ENCODE measurements around the gene BTBD9. TPM values are rescaled to one million over a fixed set of nuclear protein-coding genes. Genes with fewer than 3 reads are reported as not detected.

The BTBD9 gene
- total and polyA plus RNA-seq, 11 donors = 6.3 to 23.3 (median 19.4) TPM

DNA sequence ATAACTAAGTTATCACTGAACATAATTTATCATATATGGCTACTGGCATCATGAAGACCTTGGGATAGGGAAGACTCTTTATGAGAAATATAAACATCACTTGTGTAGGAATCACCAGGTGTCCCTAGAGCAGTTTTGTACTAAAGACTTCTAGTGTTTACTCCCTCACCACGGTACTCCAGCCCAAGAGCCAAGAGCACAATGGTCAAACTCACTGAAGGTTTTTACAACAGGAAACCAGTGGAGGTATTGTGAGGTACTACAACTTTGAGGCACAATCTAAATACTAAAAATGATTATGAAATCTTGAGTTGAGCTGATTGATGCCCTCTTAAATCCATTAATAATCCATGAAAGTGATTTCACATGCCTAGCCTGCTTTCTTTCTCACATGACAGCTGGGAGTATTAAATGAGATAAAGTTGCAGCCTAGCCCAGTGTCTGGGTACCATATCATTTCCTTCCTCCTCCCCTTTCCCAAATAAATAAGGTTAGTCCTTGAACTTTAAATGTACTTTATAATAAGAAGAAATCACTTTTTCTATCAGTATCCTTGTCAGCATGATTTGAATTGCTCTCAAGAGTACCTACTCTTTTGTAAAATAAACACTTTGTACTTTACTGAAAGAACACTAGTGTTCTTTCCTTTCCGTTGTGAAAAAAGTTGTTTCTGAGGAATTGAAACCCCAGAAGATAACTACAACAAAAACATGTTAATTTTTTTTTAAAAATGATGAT lies 36.7 kb upstream of the BTBD9 start:
- H3K4me3 ChIP-seq = no peak overlapping the region
- H3K27me3 ChIP-seq = no peaks in the 10 kb centered on the region
- peaks cover 0 to 6% (median 0%) of the 10 kb centered on the region in 12 donors for H3K4me1 ChIP-seq
- no peak for TF ChIP-seq POLR2A (IDR thresholded peaks at IDR 0.05)
- TF ChIP-seq, protein P1, sequence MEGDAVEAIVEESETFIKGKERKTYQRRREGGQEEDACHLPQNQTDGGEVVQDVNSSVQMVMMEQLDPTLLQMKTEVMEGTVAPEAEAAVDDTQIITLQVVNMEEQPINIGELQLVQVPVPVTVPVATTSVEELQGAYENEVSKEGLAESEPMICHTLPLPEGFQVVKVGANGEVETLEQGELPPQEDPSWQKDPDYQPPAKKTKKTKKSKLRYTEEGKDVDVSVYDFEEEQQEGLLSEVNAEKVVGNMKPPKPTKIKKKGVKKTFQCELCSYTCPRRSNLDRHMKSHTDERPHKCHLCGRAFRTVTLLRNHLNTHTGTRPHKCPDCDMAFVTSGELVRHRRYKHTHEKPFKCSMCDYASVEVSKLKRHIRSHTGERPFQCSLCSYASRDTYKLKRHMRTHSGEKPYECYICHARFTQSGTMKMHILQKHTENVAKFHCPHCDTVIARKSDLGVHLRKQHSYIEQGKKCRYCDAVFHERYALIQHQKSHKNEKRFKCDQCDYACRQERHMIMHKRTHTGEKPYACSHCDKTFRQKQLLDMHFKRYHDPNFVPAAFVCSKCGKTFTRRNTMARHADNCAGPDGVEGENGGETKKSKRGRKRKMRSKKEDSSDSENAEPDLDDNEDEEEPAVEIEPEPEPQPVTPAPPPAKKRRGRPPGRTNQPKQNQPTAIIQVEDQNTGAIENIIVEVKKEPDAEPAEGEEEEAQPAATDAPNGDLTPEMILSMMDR (IDR thresholded peaks at IDR 0.05) = no peak
- no peak overlapping the region for H3K27ac ChIP-seq
- 77 to 82% (median 80%) methylated on average over 2 of the region's 2 CpGs for WGBS, 4 donors
- intact Hi-C loops (cut with DNase I) = loop anchor here in 1 of 10 donors (10.0 kb wide), 1 partner anchor 182 kb away; no protein-coding TSS in a partner anchor
- DNase-seq = no peak
- ATAC-seq = no peak
- peaks cover 0 to 68% (median 41%) of the 10 kb centered on the region in 9 donors for H3K36me3 ChIP-seq
- no peaks in the 10 kb centered on the region for H3K9me3 ChIP-seq

DNA sequence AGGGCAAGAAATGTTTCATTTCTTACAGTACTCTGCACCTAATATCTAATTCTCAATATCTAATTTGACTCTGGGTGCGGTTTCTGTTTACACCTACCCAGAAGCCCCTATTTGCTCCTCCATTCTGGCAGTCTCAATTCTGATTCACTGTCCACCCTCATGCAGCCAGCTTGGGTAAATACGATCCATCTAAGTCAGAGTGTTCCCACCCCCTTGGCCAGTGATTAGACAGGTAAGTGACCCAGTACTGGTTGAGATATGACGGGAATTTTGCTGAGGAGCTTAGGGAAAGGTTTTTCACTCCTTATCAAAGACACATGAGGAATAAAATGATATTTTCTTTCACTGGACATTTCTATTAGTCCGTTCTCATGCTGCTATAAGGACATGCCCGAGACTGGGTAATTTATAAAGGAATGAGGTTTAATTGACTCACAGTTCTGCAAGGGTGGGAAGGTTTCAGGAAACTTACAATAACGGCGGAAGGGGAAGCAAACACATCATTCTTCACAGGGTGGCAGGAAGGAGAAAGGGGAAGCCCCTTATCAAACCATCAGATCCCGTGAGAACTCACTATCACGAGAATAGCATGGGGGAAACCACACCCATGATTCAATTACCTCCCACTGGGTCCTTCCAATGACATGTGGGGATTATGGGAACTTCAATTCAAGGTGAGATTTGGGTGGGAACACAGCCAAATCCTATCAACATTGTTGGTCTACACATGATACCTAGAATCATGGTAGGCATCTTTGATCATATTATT lies 33.9 kb upstream of the BTBD9 start:
- Histone ChIP-seq H3K27me3 (no peaks in the 10 kb centered on the region), H3K36me3 (peaks cover 0 to 41% (median 24%) of the 10 kb centered on the region in 9 donors), H3K27ac (no peak overlapping the region), H3K9me3 (no peaks in the 10 kb centered on the region), H3K4me3 (no peak overlapping the region), H3K4me1 (peaks cover 0 to 6% (median 0%) of the 10 kb centered on the region in 12 donors)
- TF ChIP-seq POLR2A (IDR thresholded peaks at IDR 0.05) = no peak
- TF ChIP-seq, protein P1 (IDR thresholded peaks at IDR 0.05) = no peak
- ATAC-seq = no peak
- intact Hi-C loops (cut with DNase I) = loop anchor here in 1 of 10 donors (10.0 kb wide), 1 partner anchor 179 kb away; no protein-coding TSS in a partner anchor
- no peak for DNase-seq
- 40 to 44% (median 42%) methylated on average over 9 of the region's 9 CpGs for WGBS, 4 donors

DNA sequence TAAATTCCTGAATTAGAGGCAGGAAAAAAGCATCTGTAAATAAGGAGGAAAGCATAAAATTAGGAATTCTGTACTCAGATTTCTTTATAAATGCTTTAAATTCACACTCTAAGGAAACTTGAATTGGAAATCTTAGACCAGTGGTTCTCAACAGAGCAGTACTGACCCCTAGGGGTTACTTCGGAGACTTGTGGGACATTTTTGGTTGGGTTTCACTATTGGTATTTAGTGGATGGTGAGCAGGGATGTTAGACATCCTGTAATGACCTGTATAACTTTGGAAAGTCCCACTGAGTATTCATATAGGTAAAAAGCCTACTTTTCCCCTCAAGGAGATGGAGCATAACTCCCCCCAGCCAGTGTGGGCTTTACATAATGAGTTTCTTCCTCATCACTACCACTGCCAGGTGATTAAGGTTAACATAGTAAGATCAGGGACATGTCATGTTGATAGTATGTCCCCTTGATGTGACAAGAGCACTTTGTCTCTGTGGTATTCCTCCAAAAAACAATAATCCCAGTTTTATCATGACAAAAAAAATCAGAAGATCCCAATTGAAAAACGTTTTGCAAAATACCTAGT lies 32.2 kb upstream of the BTBD9 start:
- WGBS, 4 donors = 8 to 13% (median 10%) methylated on average over 2 of the region's 2 CpGs
- Histone ChIP-seq H3K36me3 (peaks cover 0 to 26% (median 17%) of the 10 kb centered on the region in 9 donors), H3K4me3 (no peak overlapping the region), H3K4me1 (peaks cover 0 to 6% (median 0%) of the 10 kb centered on the region in 12 donors), H3K27me3 (no peaks in the 10 kb centered on the region), H3K27ac (no peak overlapping the region), H3K9me3 (no peaks in the 10 kb centered on the region)
- no peak for DNase-seq
- peak in 3 of 4 donors; percentile 50 to 74 (median 66) for ATAC-seq
- TF ChIP-seq, protein P1 (IDR thresholded peaks at IDR 0.05) = peak; percentile 51 to 76 (median 72)
- TF ChIP-seq POLR2A (IDR thresholded peaks at IDR 0.05) = no peak
- intact Hi-C loops (cut with DNase I) = loop anchor here in 1 of 10 donors (10.0 kb wide), 1 partner anchor 177 kb away; no protein-coding TSS in a partner anchor
